ENCODE measurements around the gene CEP250.
"Not testable (repeated sequence)": the region's sequence is repeated elsewhere in the genome, so short reads cannot be mapped to it uniquely, and the experiment has no call there.

The CEP250 gene

GRCh38 chr20:35457539-35457938 lies 2.1 kb downstream of the CEP250 start:
- DNase-seq = not testable (repeated sequence)

- no peak for DNase-seq
These were observed 3.0 kb downstream of the CEP250 start for GRCh38 chr20:35458388-35458787.

GRCh38 chr20:35461620-35462019 lies 6.2 kb downstream of the CEP250 start:
- DNase-seq = no peak

GRCh38 chr20:35462351-35462750 lies 7.0 kb downstream of the CEP250 start:
- DNase-seq = no peak

GRCh38 chr20:35463455-35464300 lies 8.3 kb downstream of the CEP250 start:
- DNase-seq = peak; percentile 59

GRCh38 chr20:35465976-35466375 lies 10.6 kb downstream of the CEP250 start:
- DNase-seq = no peak

- no peak for DNase-seq
These were observed 11.5 kb downstream of the CEP250 start for GRCh38 chr20:35466856-35467255.

GRCh38 chr20:35467339-35468224 lies 12.2 kb downstream of the CEP250 start:
- peak; percentile 22 for DNase-seq

GRCh38 chr20:35468671-35469334 lies 13.4 kb downstream of the CEP250 start:
- no peak for DNase-seq

GRCh38 chr20:35472209-35472608 lies 16.8 kb downstream of the CEP250 start:
- no peak for DNase-seq

GRCh38 chr20:35473684-35474083 lies 18.3 kb downstream of the CEP250 start:
- DNase-seq = no peak

- DNase-seq = no peak
These were observed 19.0 kb downstream of the CEP250 start for GRCh38 chr20:35474303-35474871.

- DNase-seq = no peak
These were observed 20.9 kb downstream of the CEP250 start for GRCh38 chr20:35476288-35476687.

GRCh38 chr20:35478804-35479472 lies 23.5 kb downstream of the CEP250 start:
- peak; percentile 12 for DNase-seq

GRCh38 chr20:35479798-35480197 lies 24.4 kb downstream of the CEP250 start:
- DNase-seq = no peak

- no peak for DNase-seq
These were observed 32.1 kb downstream of the CEP250 start for GRCh38 chr20:35487479-35487878.

- no peak for DNase-seq
These were observed 34.3 kb downstream of the CEP250 start for GRCh38 chr20:35489717-35490116.

- DNase-seq = no peak
These were observed 35.4 kb downstream of the CEP250 start for GRCh38 chr20:35490736-35491181.

- DNase-seq = peak; percentile 34
These were observed 36.4 kb downstream of the CEP250 start for GRCh38 chr20:35491823-35492222.

- DNase-seq = no peak
These were observed 37.0 kb downstream of the CEP250 start for GRCh38 chr20:35492352-35492751.

GRCh38 chr20:35496481-35496880 lies 41.1 kb downstream of the CEP250 start:
- no peak for DNase-seq

- no peak for DNase-seq
These were observed 41.9 kb downstream of the CEP250 start for GRCh38 chr20:35497320-35497719.
